ENCODE measurements around the gene TULP4.

The TULP4 gene

DNA sequence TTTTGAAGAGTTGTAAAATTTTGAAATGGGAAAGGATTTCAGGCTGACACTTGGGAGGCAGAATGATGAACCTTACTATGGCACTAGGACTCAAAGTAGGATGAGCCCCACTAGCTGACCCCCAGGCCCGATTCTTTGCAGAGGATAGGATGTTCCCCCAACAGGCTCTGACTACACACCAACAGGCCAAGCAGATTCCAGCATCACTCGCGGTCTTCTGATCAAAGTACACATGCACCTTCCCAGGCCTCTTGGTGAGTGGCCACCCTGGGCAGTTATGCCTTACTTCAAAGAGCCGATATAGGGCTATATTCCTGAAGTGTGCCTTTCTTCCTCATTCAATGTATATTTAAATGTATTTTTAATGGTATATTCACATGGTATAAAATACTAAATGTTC lies 130.0 kb downstream of the TULP4 start (continued):
- TF ChIP-seq, protein P1, sequence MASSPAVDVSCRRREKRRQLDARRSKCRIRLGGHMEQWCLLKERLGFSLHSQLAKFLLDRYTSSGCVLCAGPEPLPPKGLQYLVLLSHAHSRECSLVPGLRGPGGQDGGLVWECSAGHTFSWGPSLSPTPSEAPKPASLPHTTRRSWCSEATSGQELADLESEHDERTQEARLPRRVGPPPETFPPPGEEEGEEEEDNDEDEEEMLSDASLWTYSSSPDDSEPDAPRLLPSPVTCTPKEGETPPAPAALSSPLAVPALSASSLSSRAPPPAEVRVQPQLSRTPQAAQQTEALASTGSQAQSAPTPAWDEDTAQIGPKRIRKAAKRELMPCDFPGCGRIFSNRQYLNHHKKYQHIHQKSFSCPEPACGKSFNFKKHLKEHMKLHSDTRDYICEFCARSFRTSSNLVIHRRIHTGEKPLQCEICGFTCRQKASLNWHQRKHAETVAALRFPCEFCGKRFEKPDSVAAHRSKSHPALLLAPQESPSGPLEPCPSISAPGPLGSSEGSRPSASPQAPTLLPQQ (tag by site-specific recombination; IDR thresholded peaks at IDR 0.05): no peak
- no peak for TF ChIP-seq ZNF354C (tag by site-specific recombination; IDR thresholded peaks at IDR 0.05; ENCODE audit: borderline replicate concordance, low read depth)
- TF ChIP-seq ZNF112 (tag by site-specific recombination; IDR thresholded peaks at IDR 0.05): no peak
- no peak for TF ChIP-seq ZNF561 (tag by site-specific recombination; IDR thresholded peaks at IDR 0.05; ENCODE audit: borderline replicate concordance)
- TF ChIP-seq WT1 (tag by site-specific recombination; IDR thresholded peaks at IDR 0.05): no peak
- TF ChIP-seq ZNF596 (tag by site-specific recombination; IDR thresholded peaks at IDR 0.05): no peak

DNA sequence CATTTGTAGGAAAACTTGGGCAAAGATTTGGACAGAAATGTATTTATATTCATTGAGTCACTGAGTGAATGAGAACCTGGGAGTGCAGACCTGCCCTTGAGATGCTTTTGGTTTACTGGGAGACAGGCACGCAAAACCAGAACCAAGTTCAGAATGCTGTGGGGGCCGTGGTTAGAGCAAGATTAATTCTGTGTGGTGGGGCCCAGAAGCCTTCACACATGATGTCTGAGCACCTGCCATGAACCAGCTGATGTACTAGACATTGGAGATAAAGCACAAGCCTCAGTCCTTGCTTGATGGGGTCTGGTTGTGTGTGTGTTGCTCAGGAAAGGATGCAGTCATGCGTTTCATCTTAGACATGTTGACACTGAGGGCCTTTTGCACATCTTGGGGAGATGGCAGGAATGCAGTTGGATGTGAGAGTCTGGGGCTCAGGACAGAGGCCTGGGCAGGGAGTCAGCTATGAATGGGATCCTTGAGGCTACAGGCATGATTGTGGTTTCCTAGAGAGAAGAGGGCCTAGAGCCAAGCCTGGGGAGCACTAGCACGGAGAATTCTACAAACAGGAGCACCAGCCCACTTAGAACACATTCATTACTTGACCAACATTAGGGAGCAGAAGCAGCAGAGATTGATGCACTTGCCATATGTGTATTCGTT lies 133.3 kb downstream of the TULP4 start:
- Histone ChIP-seq H3K4me3 (ENCODE audit: low read depth, low read length) (no peak overlapping the region), H3K9me3 (ENCODE audit: control insufficient read depth, insufficient read depth, low read depth, low read length) (no peaks in the 10 kb centered on the region), H3K36me3 (ENCODE audit: control insufficient read depth in 2 of 2, insufficient read depth in 1 of 2, low read length in 2 of 2) (peaks cover 0 to 18% of the 10 kb centered on the region in 2 experiments; a peak in 1 of 3 replicates), H3K4me1 (ENCODE audit: control insufficient read depth, insufficient read depth, low read length) (no peaks in the 10 kb centered on the region), H3K27ac (ENCODE audit: extremely low read depth, low read depth, low read length) (no peak overlapping the region)
- TF ChIP-seq, protein P2, sequence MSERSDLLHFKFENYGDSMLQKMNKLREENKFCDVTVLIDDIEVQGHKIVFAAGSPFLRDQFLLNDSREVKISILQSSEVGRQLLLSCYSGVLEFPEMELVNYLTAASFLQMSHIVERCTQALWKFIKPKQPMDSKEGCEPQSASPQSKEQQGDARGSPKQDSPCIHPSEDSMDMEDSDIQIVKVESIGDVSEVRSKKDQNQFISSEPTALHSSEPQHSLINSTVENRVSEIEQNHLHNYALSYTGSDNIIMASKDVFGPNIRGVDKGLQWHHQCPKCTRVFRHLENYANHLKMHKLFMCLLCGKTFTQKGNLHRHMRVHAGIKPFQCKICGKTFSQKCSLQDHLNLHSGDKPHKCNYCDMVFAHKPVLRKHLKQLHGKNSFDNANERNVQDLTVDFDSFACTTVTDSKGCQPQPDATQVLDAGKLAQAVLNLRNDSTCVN (tag by site-specific recombination; optimal IDR thresholded peaks at IDR 0.05): no peak
- TF ChIP-seq, protein P3, sequence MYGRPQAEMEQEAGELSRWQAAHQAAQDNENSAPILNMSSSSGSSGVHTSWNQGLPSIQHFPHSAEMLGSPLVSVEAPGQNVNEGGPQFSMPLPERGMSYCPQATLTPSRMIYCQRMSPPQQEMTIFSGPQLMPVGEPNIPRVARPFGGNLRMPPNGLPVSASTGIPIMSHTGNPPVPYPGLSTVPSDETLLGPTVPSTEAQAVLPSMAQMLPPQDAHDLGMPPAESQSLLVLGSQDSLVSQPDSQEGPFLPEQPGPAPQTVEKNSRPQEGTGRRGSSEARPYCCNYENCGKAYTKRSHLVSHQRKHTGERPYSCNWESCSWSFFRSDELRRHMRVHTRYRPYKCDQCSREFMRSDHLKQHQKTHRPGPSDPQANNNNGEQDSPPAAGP (tag by site-specific recombination; IDR thresholded peaks at IDR 0.05): no peak
- TF ChIP-seq ZNF558 (tag by site-specific recombination; IDR thresholded peaks at IDR 0.05): no peak
- no peak for TF ChIP-seq ZNF624 (tag by site-specific recombination; IDR thresholded peaks at IDR 0.05)
- no peak for TF ChIP-seq ZNF658 (tag by site-specific recombination; IDR thresholded peaks at IDR 0.05)
- TF ChIP-seq ZNF629 (tag by site-specific recombination; IDR thresholded peaks at IDR 0.05): no peak
- TF ChIP-seq MEIS1 (CRISPR knock-in tag; IDR thresholded peaks at IDR 0.05; ENCODE audit: borderline replicate concordance): no peak
- ChIA-PET POLR2A (no interaction called here), CTCF (interaction anchor here (0.6 kb wide), 1 partner anchor 216 kb away, joined by 4 read pairs; no protein-coding TSS in a partner anchor)

DNA sequence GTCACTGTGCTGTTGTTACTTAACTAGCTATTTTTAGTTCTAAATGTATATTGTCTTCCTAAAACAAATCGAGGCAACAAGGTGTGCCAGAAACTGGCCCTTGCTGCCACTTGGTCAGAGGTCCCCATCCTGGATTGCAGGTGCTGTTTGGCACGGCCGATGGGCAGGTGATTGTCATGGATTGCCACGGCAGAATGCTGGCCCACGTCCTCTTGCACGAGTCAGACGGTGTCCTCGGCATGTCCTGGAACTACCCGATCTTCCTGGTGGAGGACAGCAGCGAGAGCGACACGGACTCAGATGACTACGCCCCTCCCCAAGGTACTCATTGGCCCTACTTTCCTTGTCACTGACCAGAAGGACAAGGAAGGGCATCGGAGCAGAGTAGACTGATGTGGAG lies 136.6 kb downstream of the TULP4 start:
- POLR2A ChIA-PET: no interaction called here
- no peak overlapping the region for H3K4me3 ChIP-seq (ENCODE audit: low read depth, low read length)
- H3K9me3 ChIP-seq (ENCODE audit: control insufficient read depth, insufficient read depth, low read depth, low read length): no peaks in the 10 kb centered on the region
- no peaks in the 10 kb centered on the region for H3K4me1 ChIP-seq (ENCODE audit: control insufficient read depth, insufficient read depth, low read length)
- CTCF ChIA-PET: interaction anchor here (0.8 to 1.2 kb wide), 2 partner anchors 70 to 228 kb away, joined by 4 read pairs; no protein-coding TSS in a partner anchor
- peaks cover 0 to 31% of the 10 kb centered on the region in 2 experiments; a peak in 1 of 3 replicates for H3K36me3 ChIP-seq (ENCODE audit: control insufficient read depth in 2 of 2, insufficient read depth in 1 of 2, low read length in 2 of 2)
- no peak overlapping the region for H3K27ac ChIP-seq (ENCODE audit: extremely low read depth, low read depth, low read length)
- TF ChIP-seq GFI1B (tag by site-specific recombination; IDR thresholded peaks at IDR 0.05) (no peak), ZNF433 (tag by site-specific recombination; IDR thresholded peaks at IDR 0.05; ENCODE audit: low read depth) (no peak), ZNF670 (tag by site-specific recombination; IDR thresholded peaks at IDR 0.05; ENCODE audit: low read depth) (no peak), ZNF394 (tag by site-specific recombination; IDR thresholded peaks at IDR 0.05; ENCODE audit: borderline replicate concordance) (no peak), ZNF529 (tag by site-specific recombination; IDR thresholded peaks at IDR 0.05; ENCODE audit: insufficient replicate concordance) (no peak), SCRT2 (tag by site-specific recombination; IDR thresholded peaks at IDR 0.05) (no peak), ZNF654 (tag by site-specific recombination; IDR thresholded peaks at IDR 0.05; ENCODE audit: low read depth) (no peak)
- TF ChIP-seq, protein P4, sequence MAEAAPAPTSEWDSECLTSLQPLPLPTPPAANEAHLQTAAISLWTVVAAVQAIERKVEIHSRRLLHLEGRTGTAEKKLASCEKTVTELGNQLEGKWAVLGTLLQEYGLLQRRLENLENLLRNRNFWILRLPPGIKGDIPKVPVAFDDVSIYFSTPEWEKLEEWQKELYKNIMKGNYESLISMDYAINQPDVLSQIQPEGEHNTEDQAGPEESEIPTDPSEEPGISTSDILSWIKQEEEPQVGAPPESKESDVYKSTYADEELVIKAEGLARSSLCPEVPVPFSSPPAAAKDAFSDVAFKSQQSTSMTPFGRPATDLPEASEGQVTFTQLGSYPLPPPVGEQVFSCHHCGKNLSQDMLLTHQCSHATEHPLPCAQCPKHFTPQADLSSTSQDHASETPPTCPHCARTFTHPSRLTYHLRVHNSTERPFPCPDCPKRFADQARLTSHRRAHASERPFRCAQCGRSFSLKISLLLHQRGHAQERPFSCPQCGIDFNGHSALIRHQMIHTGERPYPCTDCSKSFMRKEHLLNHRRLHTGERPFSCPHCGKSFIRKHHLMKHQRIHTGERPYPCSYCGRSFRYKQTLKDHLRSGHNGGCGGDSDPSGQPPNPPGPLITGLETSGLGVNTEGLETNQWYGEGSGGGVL (tag by site-specific recombination; IDR thresholded peaks at IDR 0.05): no peak
- TF ChIP-seq, protein P5, sequence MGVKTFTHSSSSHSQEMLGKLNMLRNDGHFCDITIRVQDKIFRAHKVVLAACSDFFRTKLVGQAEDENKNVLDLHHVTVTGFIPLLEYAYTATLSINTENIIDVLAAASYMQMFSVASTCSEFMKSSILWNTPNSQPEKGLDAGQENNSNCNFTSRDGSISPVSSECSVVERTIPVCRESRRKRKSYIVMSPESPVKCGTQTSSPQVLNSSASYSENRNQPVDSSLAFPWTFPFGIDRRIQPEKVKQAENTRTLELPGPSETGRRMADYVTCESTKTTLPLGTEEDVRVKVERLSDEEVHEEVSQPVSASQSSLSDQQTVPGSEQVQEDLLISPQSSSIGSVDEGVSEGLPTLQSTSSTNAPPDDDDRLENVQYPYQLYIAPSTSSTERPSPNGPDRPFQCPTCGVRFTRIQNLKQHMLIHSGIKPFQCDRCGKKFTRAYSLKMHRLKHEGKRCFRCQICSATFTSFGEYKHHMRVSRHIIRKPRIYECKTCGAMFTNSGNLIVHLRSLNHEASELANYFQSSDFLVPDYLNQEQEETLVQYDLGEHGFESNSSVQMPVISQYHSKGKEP (tag by site-specific recombination; IDR thresholded peaks at IDR 0.05): no peak
- TF ChIP-seq, protein P6, sequence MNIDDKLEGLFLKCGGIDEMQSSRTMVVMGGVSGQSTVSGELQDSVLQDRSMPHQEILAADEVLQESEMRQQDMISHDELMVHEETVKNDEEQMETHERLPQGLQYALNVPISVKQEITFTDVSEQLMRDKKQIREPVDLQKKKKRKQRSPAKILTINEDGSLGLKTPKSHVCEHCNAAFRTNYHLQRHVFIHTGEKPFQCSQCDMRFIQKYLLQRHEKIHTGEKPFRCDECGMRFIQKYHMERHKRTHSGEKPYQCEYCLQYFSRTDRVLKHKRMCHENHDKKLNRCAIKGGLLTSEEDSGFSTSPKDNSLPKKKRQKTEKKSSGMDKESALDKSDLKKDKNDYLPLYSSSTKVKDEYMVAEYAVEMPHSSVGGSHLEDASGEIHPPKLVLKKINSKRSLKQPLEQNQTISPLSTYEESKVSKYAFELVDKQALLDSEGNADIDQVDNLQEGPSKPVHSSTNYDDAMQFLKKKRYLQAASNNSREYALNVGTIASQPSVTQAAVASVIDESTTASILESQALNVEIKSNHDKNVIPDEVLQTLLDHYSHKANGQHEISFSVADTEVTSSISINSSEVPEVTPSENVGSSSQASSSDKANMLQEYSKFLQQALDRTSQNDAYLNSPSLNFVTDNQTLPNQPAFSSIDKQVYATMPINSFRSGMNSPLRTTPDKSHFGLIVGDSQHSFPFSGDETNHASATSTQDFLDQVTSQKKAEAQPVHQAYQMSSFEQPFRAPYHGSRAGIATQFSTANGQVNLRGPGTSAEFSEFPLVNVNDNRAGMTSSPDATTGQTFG (tag by site-specific recombination; IDR thresholded peaks at IDR 0.05; ENCODE audit: borderline replicate concordance): no peak

All from HEK293 (cell line).